ENCODE data around the gene C16orf95. TPM values are rescaled to one million over a fixed set of nuclear protein-coding genes. Genes with fewer than 3 reads are reported as not detected.

Gene C16orf95
- total RNA-seq, 1 experiment from 2014 or later: 5.1 TPM

DNA sequence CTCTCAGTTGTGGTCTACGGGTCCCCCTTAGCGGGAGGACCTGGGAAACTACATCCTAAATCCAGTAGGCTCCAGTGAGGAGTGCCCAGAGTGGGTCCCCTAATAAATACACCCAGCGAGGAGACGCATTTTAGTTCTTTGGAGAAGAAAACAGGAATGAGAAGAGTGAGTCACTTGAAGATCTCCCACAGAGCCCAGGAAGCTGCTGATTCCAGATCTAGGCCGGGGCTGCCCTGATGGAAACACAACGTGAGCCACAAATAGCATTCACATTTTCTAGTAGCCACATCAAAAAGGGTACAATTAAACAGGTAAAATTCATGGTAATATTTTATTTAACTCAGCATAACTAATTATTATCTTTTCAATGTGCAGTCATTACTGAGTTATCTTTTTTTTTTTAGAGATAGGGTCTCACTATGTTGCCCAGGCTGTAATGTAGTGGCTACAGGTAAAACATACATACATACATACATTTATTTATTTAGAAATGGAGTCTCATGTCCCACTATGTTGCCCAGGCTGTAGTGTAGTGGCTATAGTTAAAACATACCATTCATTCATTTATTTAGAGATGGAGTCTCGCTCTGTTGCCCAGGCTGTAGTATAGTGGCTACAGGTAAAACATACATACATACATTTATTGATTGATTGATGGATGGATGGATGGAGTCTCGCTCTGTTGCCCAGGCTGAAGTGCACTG is 44.9 kb upstream of the C16orf95 start:
- Histone ChIP-seq H3K27ac (ENCODE audit: low read depth, low read length, poor library complexity, severe bottlenecking) (no peak overlapping the region), H3K4me1 (ENCODE audit: insufficient read depth, low read length, poor library complexity, severe bottlenecking) (no peaks in the 10 kb centered on the region), H3K9me3 (ENCODE audit: low read depth, low read length, poor library complexity, severe bottlenecking) (no peaks in the 10 kb centered on the region), H3K4me3 (ENCODE audit: low read depth, low read length, poor library complexity, severe bottlenecking) (no peak overlapping the region), H3K27me3 (replicated peaks; ENCODE audit: insufficient read depth, low read depth, low read length, poor library complexity) (no peaks in the 10 kb centered on the region), H3K36me3 (ENCODE audit: insufficient read depth, low read length, poor library complexity, severe bottlenecking) (peaks cover 4% of the 10 kb centered on the region)
- ChIA-PET CTCF (interaction anchor here (0.6 kb wide), 1 partner anchor 65 kb away, joined by 3 read pairs; no protein-coding TSS in a partner anchor), POLR2A (ENCODE audit: low non-redundant PET) (no interaction called here)
- no peak for DNase-seq (ENCODE audit: low spot score)
- TF ChIP-seq, protein P1, sequence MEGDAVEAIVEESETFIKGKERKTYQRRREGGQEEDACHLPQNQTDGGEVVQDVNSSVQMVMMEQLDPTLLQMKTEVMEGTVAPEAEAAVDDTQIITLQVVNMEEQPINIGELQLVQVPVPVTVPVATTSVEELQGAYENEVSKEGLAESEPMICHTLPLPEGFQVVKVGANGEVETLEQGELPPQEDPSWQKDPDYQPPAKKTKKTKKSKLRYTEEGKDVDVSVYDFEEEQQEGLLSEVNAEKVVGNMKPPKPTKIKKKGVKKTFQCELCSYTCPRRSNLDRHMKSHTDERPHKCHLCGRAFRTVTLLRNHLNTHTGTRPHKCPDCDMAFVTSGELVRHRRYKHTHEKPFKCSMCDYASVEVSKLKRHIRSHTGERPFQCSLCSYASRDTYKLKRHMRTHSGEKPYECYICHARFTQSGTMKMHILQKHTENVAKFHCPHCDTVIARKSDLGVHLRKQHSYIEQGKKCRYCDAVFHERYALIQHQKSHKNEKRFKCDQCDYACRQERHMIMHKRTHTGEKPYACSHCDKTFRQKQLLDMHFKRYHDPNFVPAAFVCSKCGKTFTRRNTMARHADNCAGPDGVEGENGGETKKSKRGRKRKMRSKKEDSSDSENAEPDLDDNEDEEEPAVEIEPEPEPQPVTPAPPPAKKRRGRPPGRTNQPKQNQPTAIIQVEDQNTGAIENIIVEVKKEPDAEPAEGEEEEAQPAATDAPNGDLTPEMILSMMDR (conservative IDR thresholded peaks at IDR 0.05; ENCODE audit: low read depth, low read length): no peak
- TF ChIP-seq EZH2 (IDR thresholded peaks at IDR 0.05; ENCODE audit: borderline replicate concordance, low read depth, low read length, poor library complexity, severe bottlenecking): no peak
- no TSS peak for BruUV-seq (replicated peaks)
- intact Hi-C loops (cut with micrococcal nuclease; ENCODE audit: unreplicated experiment): no loop called here

DNA sequence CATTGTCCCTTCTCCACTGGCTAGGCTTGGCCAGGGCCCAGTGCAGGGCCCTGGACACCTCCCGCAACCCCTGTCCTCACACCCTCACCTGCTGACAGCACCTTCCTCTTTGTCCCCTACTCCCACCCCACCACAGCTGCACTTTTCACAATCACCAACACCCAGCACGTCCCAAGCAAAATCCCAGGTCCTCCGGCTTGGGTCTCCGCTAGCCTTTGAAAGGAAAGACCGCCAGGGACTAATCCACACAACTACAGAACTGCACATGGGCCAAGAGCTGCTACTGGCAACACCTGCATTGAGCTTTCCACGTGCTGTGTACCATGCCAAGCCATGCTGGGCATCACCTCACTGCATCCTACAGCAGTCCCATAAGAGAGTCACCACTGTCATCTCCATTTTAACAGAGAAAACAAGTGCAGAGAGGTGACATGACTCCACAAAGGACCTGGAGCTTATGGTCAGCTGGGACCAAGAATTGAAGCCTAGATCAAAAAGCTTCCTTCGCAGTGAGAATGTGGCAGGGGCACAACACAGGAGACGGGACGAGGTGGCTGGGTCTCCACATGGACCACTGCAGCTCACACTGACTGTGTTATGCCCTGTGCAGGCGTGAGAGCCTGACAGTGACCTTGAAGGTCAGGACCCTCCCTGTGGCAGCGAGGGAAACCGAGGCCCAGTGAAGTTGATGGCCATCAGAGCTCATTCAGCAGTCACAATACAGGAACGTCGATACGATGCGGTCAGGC is 43.8 kb upstream of the C16orf95 start:
- Histone ChIP-seq H3K4me3 (ENCODE audit: low read depth, low read length, poor library complexity, severe bottlenecking) (no peak overlapping the region), H3K27ac (ENCODE audit: low read depth, low read length, poor library complexity, severe bottlenecking) (no peak overlapping the region), H3K4me1 (ENCODE audit: insufficient read depth, low read length, poor library complexity, severe bottlenecking) (no peaks in the 10 kb centered on the region), H3K27me3 (replicated peaks; ENCODE audit: insufficient read depth, low read depth, low read length, poor library complexity) (no peaks in the 10 kb centered on the region), H3K36me3 (ENCODE audit: insufficient read depth, low read length, poor library complexity, severe bottlenecking) (peaks cover 4% of the 10 kb centered on the region), H3K9me3 (ENCODE audit: low read depth, low read length, poor library complexity, severe bottlenecking) (no peaks in the 10 kb centered on the region)
- intact Hi-C loops (cut with micrococcal nuclease; ENCODE audit: unreplicated experiment): no loop called here
- no peak for DNase-seq (ENCODE audit: low spot score)
- BruUV-seq (replicated peaks): no TSS peak
- POLR2A ChIA-PET (ENCODE audit: low non-redundant PET): no interaction called here
- CTCF ChIA-PET: no interaction called here
- TF ChIP-seq EZH2 (IDR thresholded peaks at IDR 0.05; ENCODE audit: borderline replicate concordance, low read depth, low read length, poor library complexity, severe bottlenecking): no peak
- TF ChIP-seq, protein P1 (conservative IDR thresholded peaks at IDR 0.05; ENCODE audit: low read depth, low read length): no peak

DNA sequence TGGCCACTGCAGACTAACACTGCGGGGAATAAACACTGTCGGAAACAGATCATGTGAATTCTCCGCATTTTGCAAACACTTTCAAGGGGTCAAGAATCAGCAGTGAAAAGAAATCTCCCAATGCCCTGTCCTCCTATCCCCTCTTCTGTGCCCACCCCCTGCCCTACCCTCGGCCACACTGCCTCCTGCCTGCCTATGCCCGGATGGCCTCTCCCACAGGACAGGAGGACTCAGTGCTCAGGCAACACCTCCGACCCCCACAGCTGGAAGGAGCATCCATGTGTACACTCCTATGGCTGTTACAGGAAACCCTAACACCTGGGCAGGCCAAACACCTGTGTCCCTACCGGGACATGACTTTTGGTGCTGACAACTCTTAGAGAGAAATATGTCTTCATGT is 41.9 kb upstream of the C16orf95 start:
- H3K27me3 ChIP-seq (replicated peaks; ENCODE audit: insufficient read depth, low read depth, low read length, poor library complexity): no peaks in the 10 kb centered on the region
- CTCF ChIA-PET: no interaction called here
- no peak for DNase-seq (ENCODE audit: low spot score)
- H3K36me3 ChIP-seq (ENCODE audit: insufficient read depth, low read length, poor library complexity, severe bottlenecking): peaks cover 4% of the 10 kb centered on the region
- no peaks in the 10 kb centered on the region for H3K9me3 ChIP-seq (ENCODE audit: low read depth, low read length, poor library complexity, severe bottlenecking)
- H3K4me1 ChIP-seq (ENCODE audit: insufficient read depth, low read length, poor library complexity, severe bottlenecking): no peaks in the 10 kb centered on the region
- no peak overlapping the region for H3K27ac ChIP-seq (ENCODE audit: low read depth, low read length, poor library complexity, severe bottlenecking)
- BruUV-seq (replicated peaks): no TSS peak
- POLR2A ChIA-PET (ENCODE audit: low non-redundant PET): no interaction called here
- no peak overlapping the region for H3K4me3 ChIP-seq (ENCODE audit: low read depth, low read length, poor library complexity, severe bottlenecking)
- no peak for TF ChIP-seq EZH2 (IDR thresholded peaks at IDR 0.05; ENCODE audit: borderline replicate concordance, low read depth, low read length, poor library complexity, severe bottlenecking)
- TF ChIP-seq, protein P1 (conservative IDR thresholded peaks at IDR 0.05; ENCODE audit: low read depth, low read length): no peak
- intact Hi-C loops (cut with micrococcal nuclease; ENCODE audit: unreplicated experiment): no loop called here

Data from A673 (cell line).